A673 (cell line): Measurements from ENCODE around the gene THSD8. TPM values are rescaled to one million over a fixed set of nuclear protein-coding genes. Genes with fewer than 3 reads are reported as not detected.

Experiments used
- BruUV-seq: library from RNA; stranded (reverse); fragments of 400-500 nt; replicated peaks from 2 replicates; lab custom pipeline; 2021; lab: Mats Ljungman, UMichigan
- CTCF ChIA-PET: fragments of 300-600 bp; sonication (Branson Sonifier 250); formaldehyde crosslinking; loops from one replicate; lab custom pipeline; 2022; ENCODE audit warnings: antibody characterized with exemption; lab: Charles Lee
- POLR2A ChIA-PET: fragments of 300-600 bp; sonication (Branson Sonifier 250); formaldehyde crosslinking; loops from one replicate; lab custom pipeline; 2022; ENCODE audit warnings: antibody characterized with exemption; ENCODE audit not compliant: low non-redundant PET; lab: Charles Lee
- DNase-seq: peaks from one replicate; pipeline ENCODE4 v3.0.0-alpha.2; 2015; ENCODE audit warnings: low spot score
- H3K27ac ChIP-seq: fragments of 200-600 bp; sonication (generic); 2 replicates; pipeline ENCODE4 v1.5.1; 2016; ENCODE audit warnings: mixed run types, low read depth, mild to moderate bottlenecking, mixed read lengths, antibody characterized with exemption, low read length; ENCODE audit not compliant: poor library complexity, severe bottlenecking
- H3K27me3 ChIP-seq: fragments of 200-600 bp; sonication (generic); replicated peaks from 2 replicates; pipeline ENCODE4 v1.6.1; 2017; ENCODE audit warnings: mixed run types, low read depth, mild to moderate bottlenecking, mixed read lengths, antibody characterized with exemption, low read length; ENCODE audit not compliant: insufficient read depth, poor library complexity
- H3K36me3 ChIP-seq: fragments of 200-600 bp; sonication (generic); 2 replicates; pipeline ENCODE4 v1.6.1; 2016; ENCODE audit warnings: mixed run types, mild to moderate bottlenecking, mixed read lengths, antibody characterized with exemption, low read length; ENCODE audit not compliant: insufficient read depth, poor library complexity, severe bottlenecking
- H3K4me1 ChIP-seq: fragments of 200-600 bp; sonication (generic); 2 replicates; pipeline ENCODE4 v1.6.1; 2017; ENCODE audit warnings: mixed run types, mild to moderate bottlenecking, mixed read lengths, antibody characterized with exemption, low read length; ENCODE audit not compliant: insufficient read depth, poor library complexity, severe bottlenecking
- H3K4me3 ChIP-seq: fragments of 200-600 bp; sonication (generic); 2 replicates; pipeline ENCODE4 v1.5.1; 2016; ENCODE audit warnings: low read depth, mixed run types, mild to moderate bottlenecking, mixed read lengths, low read length; ENCODE audit not compliant: poor library complexity, severe bottlenecking
- H3K9me3 ChIP-seq: fragments of 200-600 bp; sonication (generic); 2 replicates; pipeline ENCODE4 v1.6.1; 2016; ENCODE audit warnings: mixed run types, low read depth, mild to moderate bottlenecking, mixed read lengths, antibody characterized with exemption, low read length; ENCODE audit not compliant: poor library complexity, severe bottlenecking
- EZH2 ChIP-seq: fragments of 200-600 bp; sonication (generic); IDR thresholded peaks from 2 replicates; pipeline ENCODE4 v1.6.1; 2017; ENCODE audit warnings: borderline replicate concordance, low read depth, mild to moderate bottlenecking, mixed read lengths, antibody characterized with exemption, low read length; ENCODE audit not compliant: poor library complexity, severe bottlenecking
- intact Hi-C: fragments of 100-400 bp; cut with micrococcal nuclease; formaldehyde crosslinking; loops from one replicate; pipeline ENCODE4 v1.10.0; 2022; ENCODE audit not compliant: unreplicated experiment
- total RNA-seq: library from RNA; stranded (reverse); gene quantifications from 2 replicates; pipeline ENCODE4 v1.2.3, GENCODE V29; 2021
- TF ChIP-seq, protein P1 (sequence below): fragments of 300-800, 200-600 bp; sonication (generic); conservative IDR thresholded peaks from 2 replicates; pipeline ENCODE4 v1.5.1; 2017; ENCODE audit warnings: low read depth, mild to moderate bottlenecking, antibody characterized with exemption, low read length, moderate library complexity, mixed read lengths

Gene THSD8
- total RNA-seq, 1 experiment from 2014 or later: 45.2 TPM

- BruUV-seq: no TSS peak
These were observed 19.9 kb downstream of the THSD8 start for GRCh38 chr19:12821761-12822160.

DNA sequence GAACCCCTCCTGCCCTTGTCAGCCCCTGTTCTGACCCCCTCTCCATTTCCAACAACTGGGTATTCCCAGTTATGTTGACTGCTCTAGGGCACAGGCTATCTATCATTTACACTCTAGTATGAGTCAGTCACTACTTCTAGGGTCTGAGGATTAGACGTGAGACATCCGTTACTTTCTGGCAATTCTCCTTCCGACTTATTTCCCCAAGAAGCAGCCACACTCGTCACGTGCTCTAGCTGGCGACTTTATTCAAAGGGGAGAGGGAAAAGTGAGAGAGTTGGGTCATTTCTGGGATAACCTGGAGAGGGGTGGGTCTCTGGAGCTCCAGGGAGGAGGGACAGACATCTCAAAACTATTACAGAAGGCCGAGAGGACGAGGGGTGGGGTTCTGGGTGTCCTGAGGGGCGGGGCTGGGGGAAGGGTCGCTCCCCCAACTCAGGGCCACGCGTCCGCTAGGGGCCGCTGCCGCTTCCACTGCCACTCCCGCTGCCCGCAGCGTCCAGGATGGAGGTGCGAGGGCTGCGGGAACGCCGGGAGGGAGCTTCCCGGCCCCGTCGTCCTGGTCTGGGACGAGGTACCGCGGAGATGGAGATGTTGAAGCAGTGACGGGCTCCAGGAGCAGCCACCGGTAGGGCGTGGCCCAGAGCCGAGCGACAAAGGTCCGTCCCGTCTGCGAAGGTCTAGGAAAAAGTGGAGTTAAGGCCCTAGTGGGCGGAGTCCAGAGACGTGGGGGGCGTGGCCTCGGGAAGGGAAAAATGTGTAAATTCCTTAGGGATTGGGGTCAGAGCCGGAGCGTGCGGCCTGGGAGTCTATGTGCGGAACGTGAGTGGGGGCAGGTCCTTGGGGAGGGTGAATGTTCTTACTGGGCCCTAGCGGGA, 23.6 kb downstream of the THSD8 start:
- H3K36me3 ChIP-seq: no peaks in the 10 kb centered on the region
- DNase-seq: peak; percentile 75
- POLR2A ChIA-PET: no interaction called here
- CTCF ChIA-PET: interaction anchor here (0.7 kb wide), 1 partner anchor 37 kb away, joined by 3 read pairs; no protein-coding TSS in a partner anchor
- H3K27me3 ChIP-seq: no peaks in the 10 kb centered on the region
- no peaks in the 10 kb centered on the region for H3K9me3 ChIP-seq
- TF ChIP-seq, protein P1, sequence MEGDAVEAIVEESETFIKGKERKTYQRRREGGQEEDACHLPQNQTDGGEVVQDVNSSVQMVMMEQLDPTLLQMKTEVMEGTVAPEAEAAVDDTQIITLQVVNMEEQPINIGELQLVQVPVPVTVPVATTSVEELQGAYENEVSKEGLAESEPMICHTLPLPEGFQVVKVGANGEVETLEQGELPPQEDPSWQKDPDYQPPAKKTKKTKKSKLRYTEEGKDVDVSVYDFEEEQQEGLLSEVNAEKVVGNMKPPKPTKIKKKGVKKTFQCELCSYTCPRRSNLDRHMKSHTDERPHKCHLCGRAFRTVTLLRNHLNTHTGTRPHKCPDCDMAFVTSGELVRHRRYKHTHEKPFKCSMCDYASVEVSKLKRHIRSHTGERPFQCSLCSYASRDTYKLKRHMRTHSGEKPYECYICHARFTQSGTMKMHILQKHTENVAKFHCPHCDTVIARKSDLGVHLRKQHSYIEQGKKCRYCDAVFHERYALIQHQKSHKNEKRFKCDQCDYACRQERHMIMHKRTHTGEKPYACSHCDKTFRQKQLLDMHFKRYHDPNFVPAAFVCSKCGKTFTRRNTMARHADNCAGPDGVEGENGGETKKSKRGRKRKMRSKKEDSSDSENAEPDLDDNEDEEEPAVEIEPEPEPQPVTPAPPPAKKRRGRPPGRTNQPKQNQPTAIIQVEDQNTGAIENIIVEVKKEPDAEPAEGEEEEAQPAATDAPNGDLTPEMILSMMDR: peak; percentile 81
- no peak for TF ChIP-seq EZH2
- no peaks in the 10 kb centered on the region for H3K4me1 ChIP-seq
- BruUV-seq: no TSS peak
- no peak overlapping the region for H3K27ac ChIP-seq
- H3K4me3 ChIP-seq: peak overlapping the region; percentile 16
- intact Hi-C loops: no loop called here

More at GRCh38 chr19:12821761-12822160, 19.9 kb downstream of the THSD8 start:
- no peaks in the 10 kb centered on the region for H3K36me3 ChIP-seq
- DNase-seq: no peak
- no peak overlapping the region for H3K4me3 ChIP-seq
- no peaks in the 10 kb centered on the region for H3K27me3 ChIP-seq
- H3K27ac ChIP-seq: no peak overlapping the region
- ChIA-PET CTCF (no interaction called here), POLR2A (no interaction called here)
- no peak for TF ChIP-seq EZH2
- TF ChIP-seq, protein P1: no peak
- intact Hi-C loops: no loop called here
- H3K4me1 ChIP-seq: no peaks in the 10 kb centered on the region
- no peaks in the 10 kb centered on the region for H3K9me3 ChIP-seq

GRCh38 chr19:12828494-12828893, 26.6 kb downstream of the THSD8 start:
- no peaks in the 10 kb centered on the region for H3K36me3 ChIP-seq
- no peaks in the 10 kb centered on the region for H3K9me3 ChIP-seq
- peaks cover 8% of the 10 kb centered on the region for H3K4me1 ChIP-seq
- TF ChIP-seq, protein P1: no peak
- no peak for TF ChIP-seq EZH2
- ChIA-PET CTCF (no interaction called here), POLR2A (interaction anchor here (0.7 kb wide), 1 partner anchor 254 kb away, joined by 3 read pairs; no protein-coding TSS in a partner anchor)
- intact Hi-C loops: no loop called here
- H3K27me3 ChIP-seq: no peaks in the 10 kb centered on the region
- peak; percentile 76 for DNase-seq
- no peak overlapping the region for H3K27ac ChIP-seq
- no TSS peak for BruUV-seq
- H3K4me3 ChIP-seq: no peak overlapping the region
